OCI-LY3 (cell line): ENCODE results near the gene BRINP2.

Source experiments
- CTCF ChIP-seq: fragments of 200-600, 300-600 bp; sonication (generic); IDR thresholded peaks from 2 replicates; pipeline ENCODE4 v1.5.1; 2014; ENCODE audit warnings: antibody characterized with exemption, low read length, low read depth
- EZH2phosphoT487 ChIP-seq: fragments of 200-600 bp; shearing (Covaris generic); IDR thresholded peaks from 2 replicates; pipeline ENCODE4 v1.6.1; 2018; ENCODE audit warnings: antibody characterized with exemption, mixed run types, low read depth

DNA sequence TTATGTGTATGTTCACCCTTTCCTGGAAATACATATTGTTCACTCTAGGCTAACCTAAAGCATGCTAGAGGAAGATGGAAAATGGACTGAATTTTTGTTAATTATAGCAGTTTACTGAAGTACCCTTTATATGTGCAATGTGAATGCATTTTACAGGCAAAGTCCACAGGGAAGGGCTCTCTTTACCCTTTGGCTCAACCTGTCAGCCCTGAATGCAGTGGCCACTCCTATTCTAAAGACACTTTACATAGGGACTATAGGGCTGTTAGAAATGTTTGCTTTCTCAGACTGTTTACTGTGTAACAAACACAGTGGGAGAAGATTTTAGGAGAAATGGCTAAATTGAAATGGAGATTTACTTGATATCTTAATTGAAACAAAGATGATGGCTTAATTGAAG lies 78.5 kb downstream of the BRINP2 start:
- TF ChIP-seq CTCF (no peak), EZH2phosphoT487 (no peak)
